Measurements from ENCODE around the gene IPO9. TPM values are rescaled to one million over a fixed set of nuclear protein-coding genes. Genes with fewer than 3 reads are reported as not detected.

IPO9 gene
- total and polyA plus RNA-seq, 2 of the 4 experiments (the other 2 are of a cell fraction) = 14.0 to 23.4 TPM

- H3K9me1 ChIP-seq (ENCODE audit: insufficient read depth, low read length) = peaks cover 7% of the 10 kb centered on the region
- no peak overlapping the region for H2AFZ ChIP-seq (replicated peaks; ENCODE audit: low read length, poor library complexity)
- H2BK15ac ChIP-seq (ENCODE audit: low read depth, low read length) = no peak overlapping the region
- peak overlapping the region; percentile 24 for H2BK5ac ChIP-seq (ENCODE audit: low read depth, low read length, poor library complexity, severe bottlenecking)
- 64% methylated on average over 2 of the region's 2 CpGs; no CpG with 5 or more reads in 1 of the 2 experiments for WGBS, 2 experiments (ENCODE audit: extremely low coverage in 2 of 2, insufficient read length in 1 of 2)
- in situ Hi-C loops (cut with MboI; ENCODE audit: low sequenced_read_pairs) (no loop called here), intact Hi-C loops (cut with micrococcal nuclease) (no loop called here), dilution Hi-C loops (cut with HindIII; ENCODE audit: low sequenced_read_pairs, unreplicated experiment) (no loop called here)
- H3K4me1 ChIP-seq (ENCODE audit: control insufficient read depth, insufficient read depth, low read length) = peaks cover 5% of the 10 kb centered on the region
- H4K91ac ChIP-seq (ENCODE audit: insufficient read depth, low read depth, low read length) = no peak overlapping the region
- peak; percentile 62 for ATAC-seq (ENCODE audit: low read depth)
- H3K79me1 ChIP-seq (ENCODE audit: low read depth in 1 of 2, low read length in 2 of 2) = peaks cover 17 to 70% of the 10 kb centered on the region in 2 experiments
- no peaks in the 10 kb centered on the region for H3K27me3 ChIP-seq (ENCODE audit: control insufficient read depth, insufficient read depth, low read length)
- H3K4ac ChIP-seq (ENCODE audit: low read depth, low read length) = no peak overlapping the region
- peaks cover 4% of the 10 kb centered on the region for H3K36me3 ChIP-seq (ENCODE audit: control insufficient read depth, insufficient read depth, low read length)
- H3K4me3 ChIP-seq (ENCODE audit: insufficient read depth, low read depth, low read length) = no peak overlapping the region
- no peak overlapping the region for H2AK9ac ChIP-seq (replicated peaks; ENCODE audit: low read depth, low read length, poor library complexity)
- POLR2A ChIA-PET (ENCODE audit: unreplicated experiment) = no interaction called here
- H3K18ac ChIP-seq (ENCODE audit: low read depth, low read length) = no peak overlapping the region
- no peak overlapping the region for H3K23ac ChIP-seq (ENCODE audit: low read depth, low read length)
- no peak overlapping the region for H4K5ac ChIP-seq (ENCODE audit: low read depth, low read length)
- H2BK20ac ChIP-seq (ENCODE audit: low read depth, low read length) = no peak overlapping the region
- DNase-seq = peak; percentile 79
- CTCF ChIA-PET = no interaction called here
- no peak overlapping the region for H3K27ac ChIP-seq (ENCODE audit: insufficient read depth, low read length)
- no peak overlapping the region for H2BK120ac ChIP-seq (ENCODE audit: low read depth, low read length)
- no TSS peak for BruUV-seq (replicated peaks)
- H3K9me3 ChIP-seq (ENCODE audit: control insufficient read depth, insufficient read depth, low read length) = no peaks in the 10 kb centered on the region
- no peak overlapping the region for H3K14ac ChIP-seq (replicated peaks; ENCODE audit: low read depth, low read length)
- no peak overlapping the region for H2AK5ac ChIP-seq (ENCODE audit: low read depth, low read length)
- no peak overlapping the region for H3K9ac ChIP-seq (ENCODE audit: low read depth, low read length)
- H4K8ac ChIP-seq (ENCODE audit: low read depth in 2 of 2, low read length in 2 of 2) = no peak overlapping the region
- H3K4me2 ChIP-seq (ENCODE audit: low read depth, low read length) = peak overlapping the region; percentile 46; the same call in 1 of the 2 replicates
- H4K20me1 ChIP-seq (ENCODE audit: insufficient read depth, low read length) = peaks cover 30% of the 10 kb centered on the region; the same call in 1 of the 2 replicates
- H3K56ac ChIP-seq (ENCODE audit: extremely low read depth, insufficient read depth, low read length) = no peak overlapping the region
- no peak for TF ChIP-seq MXI1 (IDR thresholded peaks at IDR 0.05; ENCODE audit: borderline replicate concordance, low read depth, low read length)
- no peak for TF ChIP-seq RFX5 (IDR thresholded peaks at IDR 0.05; ENCODE audit: low read depth, low read length)
- no peak for TF ChIP-seq CEBPB (IDR thresholded peaks at IDR 0.05; ENCODE audit: low read depth, low read length)
- TF ChIP-seq MAZ (IDR thresholded peaks at IDR 0.05; ENCODE audit: borderline replicate concordance, low read depth, low read length) = no peak
- no peak for TF ChIP-seq CTCF (conservative IDR thresholded peaks at IDR 0.05; ENCODE audit: low read depth, low read length)
- no peak for TF ChIP-seq NFE2L2 (IDR thresholded peaks at IDR 0.05; ENCODE audit: low read depth, low read length)
- TF ChIP-seq POLR2A (IDR thresholded peaks at IDR 0.05; ENCODE audit: low read depth, low read length) = no peak
- TF ChIP-seq RAD21 (IDR thresholded peaks at IDR 0.05; ENCODE audit: low read length) = no peak
- no peak for TF ChIP-seq CHD1 (IDR thresholded peaks at IDR 0.05; ENCODE audit: low read depth, low read length)
- TF ChIP-seq FOS (IDR thresholded peaks at IDR 0.05; ENCODE audit: low read depth, low read length) = 0 out of 2 replicates have a peak, but pooled peaks have one; percentile 11
- TF ChIP-seq SMC3 (IDR thresholded peaks at IDR 0.05; ENCODE audit: low read depth, low read length) = no peak
- TF ChIP-seq USF2 (IDR thresholded peaks at IDR 0.05; ENCODE audit: low read depth, low read length) = no peak
- TF ChIP-seq RCOR1 (IDR thresholded peaks at IDR 0.05; ENCODE audit: insufficient replicate concordance, low read length) = no peak
- no peak for TF ChIP-seq ELK1 (IDR thresholded peaks at IDR 0.05; ENCODE audit: borderline replicate concordance, low read depth, low read length)
- 0 out of 2 replicates have a peak, but pooled peaks have one; percentile 14 for TF ChIP-seq MAFK (IDR thresholded peaks at IDR 0.05; ENCODE audit: low read depth, low read length)
Observed at GRCh38 chr1:201845331-201846083, 16.6 kb downstream of the IPO9 start.
